ENCODE data around the gene SLC29A4. TPM values are rescaled to one million over a fixed set of nuclear protein-coding genes. Genes with fewer than 3 reads are reported as not detected.
"Not testable (repeated sequence)": the region's sequence is repeated elsewhere in the genome, so short reads cannot be mapped to it uniquely, and the experiment has no call there.

SLC29A4 gene
- total RNA-seq, 1 donor from 2014 or later, result 6.0 TPM

- DNase-seq (ENCODE audit: low spot score), result no peak
Measured at GRCh38 chr7:5274441-5274840, 8.3 kb upstream of the SLC29A4 start.

- not testable (repeated sequence) for DNase-seq (ENCODE audit: low spot score)
Measured at GRCh38 chr7:5274985-5275431, 7.7 kb upstream of the SLC29A4 start.

- DNase-seq (ENCODE audit: low spot score), result not testable (repeated sequence)
Measured at GRCh38 chr7:5275510-5275909, 7.2 kb upstream of the SLC29A4 start.

- DNase-seq (ENCODE audit: low spot score), result not testable (repeated sequence)
Measured at GRCh38 chr7:5276123-5276522, 6.6 kb upstream of the SLC29A4 start.

GRCh38 chr7:5276611-5277010, 6.1 kb upstream of the SLC29A4 start:
- DNase-seq (ENCODE audit: low spot score), result no peak

- DNase-seq (ENCODE audit: low spot score), result no peak
Measured at GRCh38 chr7:5278766-5279165, 4.0 kb upstream of the SLC29A4 start.

- DNase-seq (ENCODE audit: low spot score), result no peak
Measured at GRCh38 chr7:5279734-5280133, 3.0 kb upstream of the SLC29A4 start.

- not testable (repeated sequence) for DNase-seq (ENCODE audit: low spot score)
Measured at GRCh38 chr7:5281598-5282500, 894 bp upstream of the SLC29A4 start.

GRCh38 chr7:5283421-5284303, 919 bp downstream of the SLC29A4 start:
- no peak for DNase-seq (ENCODE audit: low spot score)

GRCh38 chr7:5284304-5285281, 1.9 kb downstream of the SLC29A4 start:
- DNase-seq (ENCODE audit: low spot score), result no peak

- DNase-seq (ENCODE audit: low spot score), result no peak
Measured at GRCh38 chr7:5286933-5287332, 4.2 kb downstream of the SLC29A4 start.

GRCh38 chr7:5287373-5287772, 4.6 kb downstream of the SLC29A4 start:
- not testable (repeated sequence) for DNase-seq (ENCODE audit: low spot score)

- no peak for DNase-seq (ENCODE audit: low spot score)
Measured at GRCh38 chr7:5287802-5288201, 5.1 kb downstream of the SLC29A4 start.

- DNase-seq (ENCODE audit: low spot score), result not testable (repeated sequence)
Measured at GRCh38 chr7:5288560-5288959, 5.8 kb downstream of the SLC29A4 start.

- no peak for DNase-seq (ENCODE audit: low spot score)
Measured at GRCh38 chr7:5289355-5289754, 6.6 kb downstream of the SLC29A4 start.

- no peak for DNase-seq (ENCODE audit: low spot score)
Measured at GRCh38 chr7:5291301-5291700, 8.6 kb downstream of the SLC29A4 start.

GRCh38 chr7:5291711-5292335, 9.1 kb downstream of the SLC29A4 start:
- not testable (repeated sequence) for DNase-seq (ENCODE audit: low spot score)

GRCh38 chr7:5294169-5294987, 11.6 kb downstream of the SLC29A4 start:
- DNase-seq (ENCODE audit: low spot score), result no peak

- DNase-seq (ENCODE audit: low spot score), result no peak
Measured at GRCh38 chr7:5295039-5296014, 12.6 kb downstream of the SLC29A4 start.

Measured in mucosa of gallbladder (tissue), 1 donor.